Measurements from ENCODE around the gene SVIP. TPM values are rescaled to one million over a fixed set of nuclear protein-coding genes. Genes with fewer than 3 reads are reported as not detected.

Gene SVIP, protein sequence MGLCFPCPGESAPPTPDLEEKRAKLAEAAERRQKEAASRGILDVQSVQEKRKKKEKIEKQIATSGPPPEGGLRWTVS
- total RNA-seq = 1.7 and 2.9 TPM in 2 replicates

DNA sequence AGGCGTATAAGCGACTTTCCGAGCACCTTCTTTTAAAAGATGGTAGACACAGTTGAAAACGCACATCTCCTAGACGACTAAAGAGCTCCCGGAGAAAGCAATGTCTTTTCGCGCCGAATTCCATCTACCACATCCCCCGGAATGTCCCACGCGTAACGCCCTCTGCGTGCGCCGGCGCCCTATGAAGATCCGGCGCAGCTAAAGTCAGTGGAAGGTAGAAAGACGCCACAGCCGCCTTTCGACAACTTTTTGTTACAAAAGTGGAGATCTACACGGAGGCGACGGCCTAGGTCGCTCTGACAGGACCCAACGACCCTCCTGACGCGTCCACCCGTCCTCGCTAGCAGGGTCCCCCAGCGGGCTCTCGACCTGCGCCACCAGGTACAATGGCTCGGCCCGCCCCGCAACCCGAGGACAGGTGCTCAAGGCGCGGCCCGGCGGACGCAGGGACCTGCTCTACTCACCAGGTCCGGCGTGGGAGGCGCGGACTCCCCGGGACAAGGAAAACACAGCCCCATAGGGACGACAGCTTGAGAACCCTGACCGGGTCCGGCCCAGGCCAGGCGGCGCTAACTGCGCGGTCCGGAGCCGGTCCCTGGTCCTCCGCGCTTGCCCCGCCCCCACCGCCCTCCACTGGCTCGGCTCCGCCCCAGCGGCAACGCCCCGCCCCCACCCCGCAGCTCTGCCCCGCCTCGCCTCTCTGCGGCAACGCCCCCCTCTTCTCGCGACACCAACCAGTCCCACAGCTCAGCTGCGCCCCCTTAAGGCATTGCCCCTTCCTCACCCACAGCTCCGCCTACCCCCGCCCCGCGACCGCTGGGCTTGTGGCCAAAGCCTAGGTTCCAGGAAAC lies at the start of gene SVIP:
Gene SVIP, minus strand, starts transcription at position 571 of the 851 bp plus-strand sequence. Its CDS starts 53 bp downstream, at position 518.

GRCh38 chr11:22860241-22860640 lies 30.6 kb upstream of the SVIP start, which contains the start of gene CCDC179:
TSS of gene CCDC179 (minus strand) at chr11:22860474. CDS start at chr11:22860421, 53 bp downstream.

Other genes with a start within 250 kb of the SVIP start
- 12.1 and 15.3 TPM in 2 replicates for gene FANCF, start 204.0 kb downstream of the SVIP start, total RNA-seq
- 2.3 and 7.0 TPM in 2 replicates for gene GAS2, start 163.2 kb downstream of the SVIP start, total RNA-seq
- gene CCDC179, start 30.7 kb upstream of the SVIP start, total RNA-seq = not detected in 2 replicates

Measured in hair follicle dermal papilla cell (primary cell).